Stimulated activated CD4-positive, alpha-beta T cell treated with anti-CD3 and anti-CD28 coated beads, TNF-alpha, amount 100 ng/mL, for 4 hours (primary cell): ENCODE data around the gene SNAP91.

Experiments
- DNase-seq, 3 experiments: peaks; one replicate each; pipeline ENCODE4 v3.0.0-alpha.2; 2020; ENCODE audit warnings: low read depth in 3 of 3

The SNAP91 gene

DNA sequence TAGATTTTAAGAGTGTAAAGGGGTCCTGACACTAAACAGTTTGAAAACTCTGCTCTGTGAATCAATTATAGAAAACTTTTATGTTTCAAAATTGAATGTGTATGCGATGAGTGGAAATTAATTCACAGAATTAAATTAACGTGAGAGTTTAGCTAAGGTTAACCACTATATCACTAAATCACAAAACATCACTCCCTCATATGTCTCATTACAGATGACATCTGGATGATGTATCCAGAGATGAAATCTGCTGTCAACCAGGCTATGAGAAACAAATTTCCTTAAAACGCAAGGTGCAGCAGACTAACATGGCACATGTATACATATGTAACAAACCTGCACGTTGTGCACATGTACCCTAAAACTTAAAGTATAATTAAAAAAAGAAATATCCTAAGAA is 169.2 kb downstream of the SNAP91 start:
- DNase-seq, result no peak

- DNase-seq, result no peak
Observed at GRCh38 chr6:83536647-83537589, 172.0 kb downstream of the SNAP91 start.

- DNase-seq, result peak in 1 of 3 experiments; percentile 15
Observed at GRCh38 chr6:83536034-83536646, 172.8 kb downstream of the SNAP91 start.

- no peak for DNase-seq
Observed at GRCh38 chr6:83518816-83519480, 190.0 kb downstream of the SNAP91 start.

DNA sequence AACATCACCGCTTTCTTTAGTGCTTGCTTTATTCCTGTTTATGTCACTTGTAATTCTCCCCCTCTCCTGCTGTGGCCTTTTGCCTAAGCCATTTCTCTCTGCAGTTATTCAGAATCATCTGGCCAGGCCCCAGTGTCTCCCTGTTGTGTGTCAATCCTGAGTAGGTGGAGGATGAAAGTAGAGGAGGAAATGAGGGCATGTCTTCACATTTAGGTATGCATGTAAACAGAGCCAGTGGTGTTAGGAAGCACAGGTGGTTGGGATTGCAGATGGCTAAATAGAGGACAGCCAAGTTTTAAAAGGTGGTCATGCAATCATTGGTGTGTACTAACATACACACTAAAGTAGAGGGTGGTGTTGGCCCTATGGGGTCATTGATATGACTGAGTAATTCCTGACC is 191.4 kb downstream of the SNAP91 start:
- DNase-seq, result no peak

GRCh38 chr6:83514866-83515466 is 193.9 kb downstream of the SNAP91 start:
- DNase-seq, result no peak

- DNase-seq, result no peak
Observed at GRCh38 chr6:83514466-83514865, 194.4 kb downstream of the SNAP91 start.

DNA sequence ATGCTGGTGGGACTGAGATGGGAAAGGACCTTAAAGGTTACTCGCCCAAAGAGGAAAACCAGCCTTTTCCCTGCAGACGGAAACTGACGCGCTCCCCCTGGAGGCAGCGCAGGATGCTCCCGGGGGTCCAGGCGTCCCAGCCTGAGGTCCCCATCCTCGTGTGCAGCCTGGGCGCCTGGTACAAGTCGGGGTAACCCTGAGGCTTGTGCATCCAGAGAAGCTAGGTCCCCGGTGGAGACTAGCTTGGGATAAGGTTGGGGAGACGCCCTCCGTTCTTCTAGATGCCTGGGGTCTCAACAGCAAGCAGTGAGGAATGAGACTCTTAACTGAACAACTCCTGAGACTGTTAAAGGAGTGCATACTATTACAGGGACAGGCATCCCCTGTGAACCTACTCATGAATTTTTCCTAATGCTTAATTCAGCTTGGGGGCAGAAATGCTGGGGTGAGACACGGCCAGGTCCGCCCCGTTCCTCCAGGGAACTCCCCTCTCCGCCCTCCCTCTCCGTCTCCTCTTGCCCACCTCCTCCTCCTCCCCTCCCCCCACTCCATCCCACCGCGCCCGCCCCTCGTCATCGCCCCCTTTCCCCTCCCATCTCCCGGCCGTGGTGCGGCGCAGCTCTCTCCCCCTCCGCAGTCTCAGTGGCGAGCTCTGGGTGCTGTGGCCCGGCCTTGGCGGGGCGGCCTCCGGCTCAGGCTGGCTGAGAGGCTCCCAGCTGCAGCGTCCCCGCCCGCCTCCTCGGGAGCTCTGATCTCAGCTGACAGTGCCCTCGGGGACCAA is 196.8 kb downstream of the SNAP91 start, which contains the start of gene PRSS35:
TSS of gene PRSS35 (plus strand) at position 634 of the 781 bp plus-strand sequence. CDS start 10,908 bp downstream, outside the sequence.
- DNase-seq, result no peak

DNA sequence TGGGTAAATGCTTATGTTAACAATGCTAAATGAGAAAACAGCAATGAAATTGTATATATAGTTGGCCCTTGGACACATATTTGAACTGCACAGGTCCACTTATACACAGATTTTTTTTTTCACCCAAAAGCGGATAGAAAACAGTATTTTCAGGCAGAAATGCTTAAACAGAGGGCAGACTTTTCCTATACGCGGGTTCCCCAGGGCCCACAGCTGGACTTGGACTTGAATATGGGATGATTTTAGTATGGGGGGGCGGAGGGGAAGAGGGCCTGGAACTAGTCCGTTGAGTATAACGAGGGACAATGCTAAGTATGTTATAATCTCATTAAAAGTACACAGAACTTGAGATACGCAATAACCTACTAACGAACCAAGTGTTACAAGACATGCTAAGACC is 197.6 kb downstream of the SNAP91 start:
- no peak for DNase-seq

DNA sequence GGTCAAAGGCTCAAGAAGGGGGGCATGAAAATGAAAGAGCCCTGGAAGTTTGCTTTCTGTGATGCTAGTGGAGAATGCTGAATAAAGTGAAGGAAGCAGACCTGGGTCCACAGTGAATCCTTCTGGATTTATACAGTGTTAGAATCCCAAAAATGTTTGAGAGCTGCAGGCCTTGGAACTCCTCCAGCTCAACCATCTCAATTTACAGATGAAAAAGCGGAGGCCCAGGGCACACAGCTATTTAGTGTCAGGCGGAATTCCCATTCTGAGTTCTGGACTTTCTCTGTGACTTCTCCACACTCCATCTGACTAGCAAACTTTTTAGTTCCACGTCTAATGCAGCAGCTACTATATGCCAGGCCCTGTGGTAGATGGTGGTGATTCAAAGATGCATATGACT is 198.1 kb downstream of the SNAP91 start:
- DNase-seq, result no peak

GRCh38 chr6:83509441-83509840 is 199.5 kb downstream of the SNAP91 start:
- DNase-seq, result no peak

DNA sequence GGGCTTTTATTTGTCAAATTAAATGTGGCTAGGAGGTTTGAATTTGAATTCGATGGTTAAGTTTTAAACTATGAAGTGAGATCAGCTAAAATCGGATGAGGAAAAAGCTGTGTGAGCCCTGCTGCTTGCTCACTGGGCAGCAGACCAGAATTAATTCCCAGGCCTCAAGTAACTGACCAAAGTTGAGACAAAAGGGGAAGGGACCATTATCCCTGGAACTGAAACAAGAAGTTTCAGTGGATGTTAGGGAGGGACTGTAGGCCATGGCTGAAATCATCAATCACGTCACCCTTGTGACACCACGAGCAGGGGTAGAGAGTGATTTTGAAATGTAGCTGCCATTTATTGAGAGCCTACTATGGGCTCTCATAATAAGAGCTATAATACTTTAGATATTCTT is 203.5 kb downstream of the SNAP91 start:
- DNase-seq, result no peak
